ENCODE data around the gene NUDT8.
"Not testable (repeated sequence)": the region's sequence is repeated elsewhere in the genome, so short reads cannot be mapped to it uniquely, and the experiment has no call there.

The NUDT8 gene

DNA sequence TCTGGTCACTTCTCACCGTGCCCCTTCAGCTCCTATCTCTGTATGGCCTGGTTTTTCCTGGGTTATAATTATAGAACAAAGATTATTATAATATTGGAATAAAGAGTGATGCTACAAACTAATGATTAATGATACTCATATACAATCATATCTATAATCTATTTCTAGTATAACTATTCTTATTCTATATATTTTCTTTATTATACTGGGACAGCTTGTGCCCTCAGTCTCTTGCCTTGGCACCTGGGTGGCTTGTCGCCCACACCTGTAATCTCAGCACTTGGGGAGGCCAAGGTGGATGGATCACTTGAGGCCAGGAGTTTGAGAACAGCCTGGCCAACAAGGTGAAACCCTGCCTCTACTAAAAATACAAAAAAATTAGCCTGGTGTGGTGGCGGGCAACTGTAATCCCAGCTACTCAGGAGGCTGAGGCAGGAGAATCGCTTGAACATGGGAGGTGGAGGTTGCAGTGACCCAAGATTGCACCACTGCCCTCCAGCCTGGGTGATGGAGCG is 30.0 kb upstream of the NUDT8 start:
- DNase-seq: not testable (repeated sequence)

DNA sequence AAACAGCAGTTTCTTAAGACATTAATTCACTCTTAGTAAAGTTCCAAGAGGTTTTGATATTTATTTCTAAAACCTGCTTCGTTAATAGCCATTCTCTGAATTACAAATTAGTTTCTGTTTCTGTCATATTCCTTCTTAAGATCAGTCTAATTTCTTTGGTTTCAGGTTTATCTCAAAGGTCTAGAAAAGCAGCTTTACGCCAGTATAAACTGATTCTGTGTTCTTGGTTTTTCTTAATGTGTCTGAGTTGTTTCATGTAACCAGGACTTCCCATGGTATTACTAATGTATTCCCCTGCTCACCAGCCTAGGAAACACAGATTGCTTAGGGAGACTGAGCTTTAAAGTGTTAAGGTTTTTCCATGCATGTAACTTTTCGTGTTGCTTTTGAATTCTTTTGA is 27.6 kb upstream of the NUDT8 start:
- no peak for DNase-seq

DNA sequence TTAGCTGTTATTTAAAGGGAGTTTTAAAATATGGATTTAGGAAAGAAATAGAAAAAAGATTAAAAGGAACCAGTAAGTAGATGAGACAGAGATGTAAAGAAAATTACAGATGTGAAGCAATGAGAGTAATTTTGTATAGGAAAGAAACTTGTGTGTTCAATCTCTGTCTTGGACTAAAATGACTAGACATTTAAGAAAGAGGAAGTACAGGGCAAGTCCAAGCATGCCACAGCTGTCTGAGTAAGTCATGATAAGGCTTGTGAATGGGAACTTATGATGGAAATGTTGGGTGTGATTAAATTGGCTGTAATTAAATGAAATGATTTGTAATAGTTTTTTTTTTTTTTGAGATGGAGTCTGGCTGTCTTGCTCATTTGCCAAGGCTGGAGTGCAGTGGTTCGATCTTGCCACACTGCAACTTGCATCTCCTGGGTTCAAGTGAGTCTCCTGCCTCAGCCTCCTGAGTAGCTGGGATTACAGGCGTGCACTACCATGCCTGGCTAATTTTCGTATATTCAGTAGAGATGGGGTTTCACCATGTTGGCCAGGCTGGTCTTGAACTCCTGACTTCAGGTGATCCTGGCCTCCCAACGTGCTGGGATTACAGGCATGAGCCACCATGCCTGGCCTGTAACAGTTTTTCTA is 26.7 kb upstream of the NUDT8 start:
- no peak for DNase-seq

DNA sequence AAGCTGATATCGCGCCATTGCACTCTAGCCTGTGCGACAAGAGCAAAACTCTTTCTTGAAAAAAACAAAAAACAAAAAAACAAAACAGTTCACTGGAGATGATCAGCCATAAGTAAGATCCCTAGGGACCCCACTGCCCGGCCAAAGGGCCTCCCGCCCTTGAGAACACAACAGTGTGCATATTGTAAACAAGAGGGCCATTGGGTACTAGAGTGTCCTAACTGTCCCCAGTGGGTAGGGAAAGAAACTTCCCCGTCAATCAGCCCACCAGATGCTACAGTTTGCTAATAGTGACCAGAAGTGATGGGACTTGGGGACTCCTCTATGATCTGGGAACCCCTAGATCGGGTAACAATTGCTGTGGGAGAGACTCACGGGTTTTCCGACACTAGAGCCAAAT is 24.5 kb upstream of the NUDT8 start:
- DNase-seq: no peak

DNA sequence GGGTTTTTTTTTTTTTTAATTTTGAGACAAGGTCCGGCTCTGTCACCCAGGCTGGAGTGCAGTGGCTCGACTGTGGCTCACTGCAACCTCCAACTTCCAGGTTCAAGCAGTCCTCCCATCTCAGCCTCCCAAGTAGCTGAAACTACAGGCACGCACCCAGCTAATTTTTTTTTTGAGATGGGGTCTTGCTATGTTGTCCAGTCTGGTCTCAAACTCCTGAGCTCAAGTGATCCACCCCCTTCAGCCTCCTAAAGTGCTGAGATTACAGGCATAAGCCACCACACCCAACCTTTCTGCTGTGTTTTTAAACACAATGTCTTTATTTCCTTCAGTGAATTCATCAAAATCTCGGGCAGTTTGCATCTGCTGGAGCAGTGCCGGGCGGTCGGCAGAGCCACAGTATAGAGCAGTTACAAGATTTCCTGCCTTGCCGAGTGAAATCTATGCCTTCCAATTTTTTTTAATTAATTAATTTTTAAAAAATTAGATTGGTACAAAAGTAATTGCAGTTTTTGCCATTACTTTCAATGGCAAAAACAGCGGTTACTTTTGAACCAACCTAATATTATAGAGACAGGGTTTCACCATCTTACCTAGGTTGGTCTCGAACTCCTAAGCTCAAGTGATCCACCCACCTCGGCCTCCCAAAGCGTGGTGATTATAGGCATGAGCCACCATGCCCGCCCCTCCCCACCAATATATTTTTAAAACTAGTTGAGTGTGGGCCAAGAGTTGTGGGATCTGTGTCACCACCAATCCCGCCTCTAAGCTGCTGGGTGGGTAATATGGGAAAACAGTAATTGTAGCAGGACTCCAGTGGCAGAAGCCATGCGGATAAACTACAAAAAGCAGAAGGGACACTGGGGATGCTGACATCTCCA is 23.5 kb upstream of the NUDT8 start:
- no peak for DNase-seq

DNA sequence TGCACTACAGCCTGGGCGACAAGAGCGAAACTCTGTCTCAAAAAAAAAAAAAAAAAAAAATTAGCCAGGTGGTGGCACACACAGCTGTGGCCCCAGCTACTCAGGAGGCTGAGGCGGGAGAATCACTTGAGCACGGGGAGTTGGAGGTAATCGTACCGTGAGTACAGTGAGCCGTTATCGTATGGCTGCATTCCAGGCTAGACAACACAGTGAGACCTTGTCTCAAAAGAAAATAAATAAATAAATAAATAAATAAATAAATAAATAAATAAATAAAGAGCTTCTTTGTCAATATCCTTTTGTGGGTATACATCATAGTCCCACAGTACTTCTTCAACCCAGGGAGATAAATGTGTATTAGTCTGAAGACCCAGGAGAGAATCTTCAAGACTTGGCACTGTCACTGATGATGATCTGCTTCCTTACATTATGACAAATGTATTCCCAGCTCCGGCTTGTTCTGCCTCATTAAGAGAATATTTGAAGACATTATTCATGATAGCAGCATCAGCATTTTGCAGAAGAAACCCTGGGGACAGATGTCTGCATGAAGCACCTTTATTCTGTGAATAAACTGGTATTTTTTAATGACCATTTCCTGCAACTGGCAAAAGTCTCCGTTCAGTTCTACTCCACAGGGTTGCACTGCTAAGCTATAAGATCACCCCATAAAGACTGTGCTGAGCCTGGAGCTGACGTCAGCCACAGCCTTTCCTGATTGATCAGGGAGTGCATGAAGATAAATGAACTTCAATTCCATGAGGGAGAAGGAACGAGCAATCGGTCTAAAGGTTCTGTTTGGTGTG is 22.4 kb upstream of the NUDT8 start:
- no peak for DNase-seq

DNA sequence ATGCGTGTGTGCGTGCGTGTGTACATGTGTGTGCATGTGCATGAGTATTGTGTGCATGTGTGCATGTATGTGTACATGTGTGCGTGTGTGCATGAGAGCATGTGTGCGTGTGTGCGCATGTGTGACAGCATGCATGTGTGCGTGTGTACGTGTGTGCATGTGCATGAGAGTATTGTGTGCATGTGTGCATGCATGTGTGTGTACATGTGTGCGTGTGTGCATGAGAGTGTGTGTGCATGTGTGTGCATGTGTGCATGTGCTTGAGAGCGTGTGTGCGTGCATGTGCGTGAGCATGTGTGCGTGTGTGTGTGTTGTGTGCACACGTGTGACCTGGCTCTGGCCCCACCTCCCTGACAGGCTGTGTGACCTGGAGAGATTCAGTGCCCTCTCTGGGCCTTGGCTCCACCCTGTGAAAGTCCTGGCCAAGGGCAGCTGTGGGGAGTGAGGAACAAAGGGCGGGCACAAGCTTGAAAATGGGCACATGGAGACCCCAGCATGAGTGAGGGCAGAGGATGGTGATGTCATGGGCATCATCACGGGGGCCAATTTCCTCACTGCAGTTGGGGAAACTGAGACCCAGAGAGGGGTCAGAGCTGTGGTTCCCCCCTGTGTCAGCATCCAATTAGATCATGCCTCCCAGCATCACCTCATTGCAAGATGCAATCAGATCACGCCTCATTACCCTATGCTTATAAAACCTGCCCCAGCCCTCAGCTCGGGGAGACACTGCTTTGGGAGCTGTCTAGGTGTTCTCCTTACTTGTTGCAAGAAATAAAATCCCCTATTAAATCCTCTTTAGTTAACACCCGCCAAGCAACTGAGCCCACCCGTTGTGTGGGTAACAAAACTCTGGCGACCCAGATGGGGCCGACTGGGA is 20.1 kb upstream of the NUDT8 start:
- DNase-seq: no peak

DNA sequence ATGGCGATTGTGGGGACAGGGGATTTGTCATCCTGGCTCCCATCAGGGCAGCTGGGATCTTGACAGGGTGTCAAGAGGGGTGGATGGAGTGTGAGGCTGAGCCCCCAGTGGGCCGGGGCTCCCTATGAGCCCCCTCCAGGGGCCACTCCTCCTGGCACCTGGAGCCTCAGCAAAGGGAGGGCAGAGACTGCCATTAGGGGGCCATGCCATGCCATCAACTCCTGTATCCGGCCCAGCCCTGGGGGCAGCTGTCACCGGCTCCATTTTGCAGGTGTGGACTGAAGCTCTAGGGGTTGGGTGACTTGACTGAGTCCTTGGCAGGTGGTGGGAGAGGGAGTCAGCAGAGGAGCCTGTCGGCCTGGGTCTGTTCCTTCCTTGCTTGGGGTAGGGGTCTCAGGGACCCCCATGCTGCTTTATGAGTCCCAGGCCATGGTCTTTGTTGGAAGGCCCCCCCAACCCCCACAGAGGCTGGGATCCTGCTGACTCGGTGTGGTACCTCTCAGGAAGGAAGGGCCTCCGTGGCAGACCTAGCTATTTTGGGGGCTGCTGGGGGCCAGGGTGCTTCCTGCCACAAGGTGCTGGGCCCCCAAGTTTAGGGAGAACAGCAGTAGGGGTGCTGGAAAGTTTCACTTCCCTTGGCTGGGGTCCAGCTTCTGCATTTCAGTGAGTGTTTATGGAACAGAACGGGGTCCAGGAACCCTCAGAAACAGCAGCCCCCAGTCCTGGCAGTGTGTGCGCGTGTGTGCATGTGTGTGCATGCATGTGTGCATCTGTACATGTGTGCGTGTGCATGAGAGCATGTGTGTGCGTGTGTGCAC is 19.3 kb upstream of the NUDT8 start:
- DNase-seq: no peak

DNA sequence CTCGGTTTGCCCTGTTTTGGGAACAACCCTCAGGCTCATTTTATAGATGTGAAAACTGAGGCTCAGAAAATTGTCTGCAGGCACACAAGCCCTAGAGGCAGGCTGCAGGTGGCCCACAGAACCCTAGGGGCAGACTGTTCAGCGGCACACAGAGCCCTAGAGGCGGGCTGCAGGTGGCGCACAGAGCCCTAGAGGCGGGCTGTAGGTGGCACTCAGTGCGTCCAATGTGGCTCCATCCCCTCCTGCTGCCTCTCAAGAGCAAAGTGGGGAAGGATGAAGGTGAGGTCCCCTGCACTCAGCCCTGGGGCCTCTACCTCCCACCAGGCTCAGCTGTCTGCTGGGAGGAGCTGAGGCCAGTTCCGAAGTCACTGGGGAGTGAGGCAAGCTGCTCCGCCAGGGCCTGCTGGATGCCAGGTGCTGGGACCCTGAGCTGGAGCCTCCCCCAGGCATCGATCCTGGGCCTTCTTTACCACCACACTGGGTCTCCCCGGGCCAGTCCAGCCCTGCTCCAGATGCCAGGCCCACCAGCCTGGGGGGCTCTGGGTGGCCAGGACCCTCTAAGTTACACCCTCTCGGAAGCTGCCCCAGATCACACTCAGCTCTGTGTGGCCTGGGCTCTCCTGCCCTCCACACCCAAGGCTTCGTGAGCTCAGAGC is 18.5 kb upstream of the NUDT8 start:
- DNase-seq: no peak

DNA sequence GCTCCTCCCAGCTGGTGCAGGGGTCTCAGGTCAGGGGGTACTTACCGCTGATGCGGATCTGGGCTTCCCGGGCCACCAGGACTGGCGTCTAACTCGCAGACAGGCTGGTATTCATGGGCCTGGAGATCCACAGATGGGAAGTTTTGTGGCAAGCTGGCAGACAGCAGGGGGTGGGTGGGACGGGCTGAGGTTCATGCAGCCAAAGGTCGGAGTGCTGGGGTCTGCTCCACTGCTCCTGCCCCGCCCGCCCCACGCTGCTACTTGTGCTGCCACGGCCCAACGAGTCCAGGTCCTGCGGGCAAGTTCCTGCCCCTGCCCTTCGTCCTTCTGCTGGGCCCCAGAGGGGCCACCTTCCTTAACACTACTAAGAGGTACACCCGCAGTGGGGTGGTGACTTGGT is 17.7 kb upstream of the NUDT8 start:
- no peak for DNase-seq

DNA sequence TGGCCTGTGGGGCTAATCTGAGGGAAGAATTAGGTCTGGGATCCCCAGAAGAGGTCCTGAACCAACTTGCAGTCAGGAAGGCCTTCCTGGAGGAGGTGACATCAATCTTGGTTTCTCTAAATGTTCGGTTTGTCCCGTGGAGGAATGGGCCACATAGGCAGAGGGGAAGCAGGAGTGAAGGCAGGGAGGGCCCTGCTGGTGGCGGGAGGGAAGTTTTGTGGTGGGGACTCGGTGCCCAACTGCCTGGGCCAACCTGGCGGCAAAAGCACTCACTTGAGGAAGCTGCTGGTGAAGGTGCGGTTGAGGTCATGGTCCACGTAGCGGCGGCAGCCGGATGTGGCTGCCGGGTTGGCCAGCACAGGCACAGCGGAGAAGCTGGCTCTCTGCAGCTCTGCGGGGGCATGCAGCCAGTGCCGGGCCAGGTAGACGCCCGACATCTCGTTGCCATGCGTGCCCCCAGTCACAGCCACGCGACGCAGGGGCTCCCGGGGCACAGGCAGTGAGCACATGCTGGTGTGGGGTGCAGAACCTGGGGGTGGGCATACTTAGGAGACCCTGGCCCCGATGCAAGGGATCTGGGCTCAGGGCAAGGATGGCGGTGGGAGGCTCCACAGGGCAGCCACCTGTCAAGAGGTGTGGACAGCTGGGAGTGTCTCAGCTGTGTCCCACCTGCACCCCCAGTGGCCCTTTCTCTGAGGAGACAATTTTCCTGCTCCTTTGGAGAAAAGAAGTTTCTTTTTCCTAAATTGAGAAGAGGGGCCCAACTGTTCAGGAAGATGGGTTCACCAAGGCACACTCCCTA is 17.0 kb upstream of the NUDT8 start:
- no peak for DNase-seq

DNA sequence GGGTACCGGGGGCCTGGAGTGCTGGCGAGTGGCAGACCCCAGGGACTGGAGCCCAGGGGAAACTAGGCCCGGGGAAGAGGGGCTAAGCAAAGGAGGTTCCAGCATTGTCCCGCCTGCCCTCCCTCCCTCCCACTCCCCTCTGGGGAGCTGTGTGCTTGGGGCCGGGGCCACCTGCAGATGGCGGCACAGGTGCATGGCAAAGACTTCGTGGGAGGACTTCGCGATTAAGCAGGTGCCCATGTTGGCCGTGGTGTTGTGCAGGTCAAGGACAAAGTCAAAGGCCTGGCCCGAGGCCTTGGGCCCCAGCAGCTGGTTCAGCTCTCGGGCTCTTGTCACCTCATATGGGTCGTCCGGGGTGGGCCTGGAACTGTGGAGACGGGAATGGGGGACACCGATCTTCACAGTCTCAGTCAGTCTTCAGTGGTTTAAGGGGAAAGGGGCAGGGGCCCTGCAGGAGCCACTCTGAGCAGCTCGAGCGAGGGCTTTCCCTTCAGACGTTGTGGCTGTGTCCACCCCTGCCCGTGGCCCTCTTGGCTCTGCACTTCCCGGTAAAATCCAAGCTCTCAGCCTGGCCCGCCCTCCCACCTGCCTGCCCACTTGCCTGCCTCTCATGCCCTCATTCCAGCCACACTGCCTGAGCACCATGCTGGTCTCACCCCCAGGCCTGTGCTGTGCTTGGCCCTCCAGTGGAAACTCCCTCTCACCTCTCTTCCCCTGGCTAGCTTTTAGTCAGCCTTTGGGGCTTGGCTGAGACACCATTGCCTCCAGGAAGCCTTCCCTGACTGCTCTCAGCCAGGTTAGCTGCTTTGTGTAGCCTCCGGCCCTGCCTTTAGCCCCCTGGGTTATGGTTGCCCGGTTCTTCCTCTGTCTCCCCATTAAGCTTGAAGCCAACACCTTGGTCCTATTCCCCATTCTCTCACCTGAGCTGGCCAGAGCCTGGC is 16.1 kb upstream of the NUDT8 start:
- DNase-seq: no peak

DNA sequence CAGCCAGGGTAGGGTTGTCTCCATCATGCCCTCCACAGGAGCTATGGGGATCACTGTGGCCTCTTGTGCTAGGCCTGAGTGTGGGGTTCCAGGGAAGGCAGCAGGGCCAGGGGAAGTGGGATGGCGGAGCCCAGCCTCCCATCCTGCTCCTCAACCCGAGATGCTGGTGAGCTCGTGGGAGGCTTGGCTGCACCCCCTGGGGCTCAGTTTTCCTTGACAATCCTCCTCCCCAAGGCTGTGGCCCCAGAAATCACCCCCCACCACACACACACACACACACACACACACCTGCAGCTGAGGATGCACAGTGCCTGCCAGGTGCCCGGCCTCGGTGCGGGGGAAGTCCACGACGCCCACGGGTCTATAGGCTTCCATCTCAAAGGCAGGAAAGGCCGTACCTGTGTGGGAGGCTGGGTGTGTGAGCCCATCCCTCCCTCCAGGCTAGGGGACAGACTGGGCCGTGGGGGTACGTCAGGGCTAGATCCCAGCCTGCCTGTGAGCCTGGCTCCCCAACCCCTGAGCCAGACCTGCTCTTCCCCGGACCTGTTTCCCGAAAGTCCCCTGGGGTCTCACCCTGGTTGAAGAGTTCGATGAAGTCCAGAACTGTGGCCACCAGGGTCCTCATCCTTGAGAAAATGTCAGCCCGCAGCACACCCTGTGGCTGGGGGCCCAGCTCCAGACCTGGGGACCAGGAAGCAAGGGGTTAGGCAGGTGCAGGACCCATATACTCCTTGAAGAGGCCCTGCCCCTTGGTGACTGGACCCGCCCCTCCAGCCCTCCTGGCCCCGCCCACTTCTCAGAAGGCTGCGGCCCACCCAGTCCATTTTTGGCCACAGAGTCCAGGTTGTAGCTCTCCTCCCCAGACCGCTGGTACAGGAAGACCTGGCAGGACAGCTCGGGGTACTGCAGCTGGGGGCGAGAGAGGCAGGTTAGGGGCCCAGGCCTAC is 15.0 kb upstream of the NUDT8 start:
- DNase-seq: no peak

DNA sequence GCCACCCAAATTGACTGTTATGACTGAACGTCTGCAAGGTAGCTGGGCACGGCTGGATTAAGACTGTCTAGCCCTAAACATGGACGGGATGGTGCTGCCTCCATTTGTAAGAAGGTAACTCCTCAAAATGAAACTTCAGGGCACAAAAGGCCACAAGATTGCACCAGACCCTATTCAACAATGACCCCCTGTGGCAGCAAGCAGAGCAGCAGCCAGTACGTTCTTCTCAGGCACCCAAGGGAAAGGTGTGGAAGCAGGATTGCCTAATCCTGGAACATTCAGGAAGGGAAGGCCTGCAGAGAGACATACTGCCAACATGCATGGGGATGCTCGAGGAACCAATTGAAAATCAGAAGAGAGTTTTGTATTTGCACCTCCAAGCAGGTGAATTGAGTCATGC is 14.3 kb upstream of the NUDT8 start:
- DNase-seq: no peak

DNA sequence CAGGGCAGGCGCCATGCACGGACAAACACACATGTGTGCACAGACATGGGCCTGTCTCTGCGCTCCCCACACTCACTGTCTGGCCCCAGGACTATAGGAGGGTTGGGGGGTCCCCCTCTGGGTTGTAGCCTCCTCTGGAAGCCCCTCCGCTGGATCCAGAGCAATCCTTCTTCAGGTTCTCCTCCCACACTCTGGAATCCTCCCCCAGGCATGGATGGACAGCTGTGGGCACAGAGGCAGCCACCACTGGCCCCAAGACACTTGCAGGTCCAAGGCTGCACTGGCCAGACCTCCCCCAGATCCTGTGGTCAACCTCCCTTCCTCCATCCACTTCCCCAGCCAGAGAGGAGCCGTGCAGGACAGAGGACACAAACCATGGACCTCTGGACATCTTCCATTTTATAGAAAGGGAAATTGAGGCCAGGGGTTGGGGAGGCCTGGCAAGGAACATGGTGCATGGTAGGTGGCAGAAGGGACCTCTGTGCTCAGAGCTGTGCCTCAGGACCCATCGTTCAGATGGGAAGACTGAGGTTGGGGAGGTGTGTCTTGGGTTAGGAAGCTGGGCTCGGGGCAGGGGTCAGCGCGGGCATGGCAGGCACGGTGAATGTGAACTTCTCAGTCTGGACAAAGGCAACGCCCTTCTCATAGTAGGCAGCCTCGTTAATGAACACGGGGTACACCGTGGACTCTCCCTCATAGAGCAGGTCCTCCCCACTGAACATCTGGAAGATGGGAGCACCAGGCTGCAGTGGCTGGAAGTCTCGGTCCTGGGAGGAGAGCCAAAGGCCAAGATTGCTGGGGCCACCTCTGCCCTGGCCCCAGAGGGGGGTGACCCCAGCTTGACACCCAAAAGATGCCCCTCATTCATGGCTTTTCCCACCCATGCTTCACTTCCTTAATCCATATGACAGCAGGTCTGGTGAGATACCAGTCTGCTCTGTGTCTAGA is 12.7 kb upstream of the NUDT8 start:
- no peak for DNase-seq
